NCI-H2227 treated with DMSO at 0.1 percent for 48 hours (cell line): ENCODE data around the gene CSDE1.
A peak's percentile ranks its signal among the peaks of the same experiment; 100 is the strongest.
"Not testable (repeated sequence)": the region's sequence is repeated elsewhere in the genome, so short reads cannot be mapped to it uniquely, and the experiment has no call there.

Experiments
- DNase-seq: peaks from one replicate; lab custom pipeline; 2025; lab: John Stamatoyannopoulos, UW

CSDE1 gene

DNA sequence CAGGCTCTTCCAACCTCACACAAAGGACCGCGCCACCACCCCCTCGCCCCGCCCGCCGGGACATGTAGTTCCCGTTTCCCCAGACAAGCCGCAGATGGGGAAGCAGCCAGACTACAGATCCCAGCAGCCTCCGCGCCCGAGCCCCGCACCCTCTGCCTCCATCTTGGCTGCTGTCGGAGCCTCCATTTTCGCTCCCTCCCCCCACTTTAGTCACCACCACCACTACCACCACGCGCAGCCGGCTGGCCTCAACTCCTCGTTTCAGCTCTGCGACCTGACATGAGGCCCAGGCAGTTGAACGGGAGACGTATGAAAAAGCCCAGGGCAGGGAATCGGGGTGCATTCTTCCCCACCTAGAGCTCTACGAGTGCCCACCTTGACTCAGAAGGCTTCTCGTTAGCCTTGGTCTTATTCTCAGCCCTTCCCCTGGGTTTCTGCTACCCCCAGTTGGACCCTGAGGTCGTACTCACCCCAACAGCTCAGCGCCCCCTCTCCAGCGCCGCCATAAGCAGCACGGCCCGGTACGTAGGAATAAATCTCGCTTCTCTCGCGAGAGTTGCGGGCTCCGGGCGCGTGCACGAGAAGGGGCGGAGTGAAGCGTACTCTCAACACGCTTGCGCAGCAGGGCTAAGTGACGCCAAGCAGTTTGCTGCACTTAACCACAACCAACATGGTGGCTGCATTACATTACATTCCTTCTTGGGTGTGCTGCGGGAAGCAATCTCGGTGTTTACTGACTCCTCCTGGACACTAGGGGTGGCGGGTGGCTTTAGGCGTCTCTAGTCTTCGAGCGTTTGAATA is at the start of gene CSDE1:
TSS of gene CSDE1 (minus strand) at position 530 of the 801 bp plus-strand sequence. CDS start 18,094 bp downstream, outside the sequence.
- DNase-seq = peak; percentile 98

DNA sequence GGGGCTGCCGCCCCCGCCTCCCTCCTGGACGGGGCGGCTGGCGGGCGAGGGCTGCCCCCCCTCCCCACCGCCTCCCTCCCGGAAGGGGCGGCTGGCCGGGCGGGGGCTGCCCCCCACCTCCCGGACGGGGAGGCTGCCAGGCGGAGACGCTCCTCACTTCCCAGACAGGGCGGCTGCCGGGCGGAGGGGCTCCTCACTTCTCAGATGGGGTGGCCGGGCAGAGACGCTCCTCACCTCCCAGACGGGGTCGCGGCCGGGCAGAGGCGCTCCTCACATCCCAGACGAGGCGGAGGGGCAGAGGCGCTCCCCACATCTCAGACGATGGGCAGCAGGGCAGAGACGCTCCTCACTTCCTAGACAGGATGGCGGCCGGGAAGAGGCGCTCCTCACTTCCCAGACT is 46.7 kb upstream of the CSDE1 start:
- DNase-seq = not testable (repeated sequence)

DNA sequence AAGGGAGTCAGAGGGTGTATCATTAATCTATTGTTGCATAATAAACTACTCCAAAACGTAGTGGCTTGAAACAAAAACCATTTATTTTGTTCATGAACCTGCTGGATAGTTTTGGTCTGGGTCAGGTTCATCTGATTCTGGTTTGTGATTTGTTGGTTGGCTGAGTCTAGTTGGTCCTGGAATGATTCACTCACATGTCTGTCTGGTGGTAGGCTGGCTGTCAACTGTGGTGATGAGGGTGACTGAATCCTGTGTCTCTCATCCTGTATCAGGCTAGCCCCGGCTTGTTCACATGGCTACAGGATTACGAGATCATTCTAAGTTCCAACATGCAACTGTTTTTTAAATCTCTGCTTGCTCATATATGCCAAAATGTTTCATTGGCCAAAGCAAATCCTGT is 45.2 kb upstream of the CSDE1 start:
- no peak for DNase-seq

DNA sequence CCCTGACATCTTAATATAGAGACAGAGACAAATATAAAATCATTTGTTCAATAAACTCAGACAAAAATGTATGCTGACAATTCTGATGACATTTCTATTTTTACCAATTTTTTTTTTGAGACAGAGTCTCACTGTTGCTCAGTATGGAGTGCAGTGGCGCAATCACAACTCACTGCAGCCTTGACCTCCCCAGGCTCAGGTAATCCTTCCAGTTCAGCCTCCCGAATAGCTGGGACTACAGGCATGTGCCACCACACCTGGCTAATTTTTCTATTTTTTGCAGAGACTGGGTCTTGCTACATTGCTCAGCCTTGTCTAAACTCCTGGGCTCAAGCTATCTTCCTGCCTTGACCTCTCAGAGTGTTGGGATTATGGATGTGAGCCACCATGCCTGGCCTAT is 36.3 kb upstream of the CSDE1 start:
- no peak for DNase-seq

DNA sequence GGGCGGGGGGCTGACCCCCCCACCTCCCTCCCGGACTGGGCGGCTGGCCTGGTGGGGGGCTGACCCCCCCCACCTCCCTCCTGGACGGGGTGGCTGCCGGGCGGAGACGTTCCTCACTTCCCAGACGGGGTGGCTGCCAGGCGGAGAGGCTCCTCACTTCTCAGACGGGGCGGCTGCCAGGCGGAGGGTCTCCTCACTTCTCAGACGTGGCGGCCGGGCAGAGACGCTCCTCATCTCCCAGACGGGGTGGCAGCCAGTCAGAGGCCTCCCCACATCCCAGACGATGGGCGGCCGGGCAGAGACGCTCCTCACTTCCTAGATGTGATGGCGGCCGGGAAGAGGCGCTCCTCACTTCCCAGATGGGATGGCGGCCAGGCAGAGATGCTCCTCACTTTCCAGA is 32.8 kb upstream of the CSDE1 start:
- not testable (repeated sequence) for DNase-seq

DNA sequence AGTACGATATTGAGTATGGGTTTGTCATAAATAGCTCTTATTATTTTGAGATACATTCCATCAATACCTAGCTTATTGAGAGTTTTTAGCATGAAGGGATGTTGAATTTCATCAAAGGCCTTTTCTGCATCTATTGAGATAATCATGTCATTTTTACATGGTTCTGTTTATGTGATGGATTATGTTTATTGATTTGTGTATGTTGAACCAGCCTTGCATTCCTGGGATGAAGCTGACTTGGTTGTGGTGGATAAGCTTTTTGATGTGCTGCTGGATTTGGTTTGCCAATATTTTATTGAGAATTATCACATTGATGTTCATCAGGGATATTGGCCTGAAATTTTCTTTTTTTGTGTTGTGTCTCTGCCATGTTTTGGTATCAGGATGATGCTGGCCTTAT is 28.7 kb upstream of the CSDE1 start:
- not testable (repeated sequence) for DNase-seq

DNA sequence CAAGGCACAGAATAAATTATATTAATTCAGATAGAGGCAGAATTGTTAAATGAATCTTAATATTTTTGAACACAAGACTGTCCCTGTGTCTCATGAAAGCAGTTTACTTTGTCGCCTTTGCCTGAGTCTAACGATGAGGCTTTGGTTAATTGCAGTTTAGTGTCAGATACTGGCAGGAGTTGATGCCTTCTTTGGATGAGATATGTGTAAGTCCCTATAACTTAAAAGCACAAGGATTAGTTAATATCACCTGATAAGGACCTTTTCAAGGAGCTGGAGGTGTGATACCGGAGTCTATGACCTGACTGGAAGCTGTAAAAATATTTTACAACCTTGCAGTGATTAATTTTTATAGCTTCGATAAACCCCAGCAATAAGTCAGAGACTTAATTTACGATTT is 24.7 kb upstream of the CSDE1 start:
- no peak for DNase-seq

DNA sequence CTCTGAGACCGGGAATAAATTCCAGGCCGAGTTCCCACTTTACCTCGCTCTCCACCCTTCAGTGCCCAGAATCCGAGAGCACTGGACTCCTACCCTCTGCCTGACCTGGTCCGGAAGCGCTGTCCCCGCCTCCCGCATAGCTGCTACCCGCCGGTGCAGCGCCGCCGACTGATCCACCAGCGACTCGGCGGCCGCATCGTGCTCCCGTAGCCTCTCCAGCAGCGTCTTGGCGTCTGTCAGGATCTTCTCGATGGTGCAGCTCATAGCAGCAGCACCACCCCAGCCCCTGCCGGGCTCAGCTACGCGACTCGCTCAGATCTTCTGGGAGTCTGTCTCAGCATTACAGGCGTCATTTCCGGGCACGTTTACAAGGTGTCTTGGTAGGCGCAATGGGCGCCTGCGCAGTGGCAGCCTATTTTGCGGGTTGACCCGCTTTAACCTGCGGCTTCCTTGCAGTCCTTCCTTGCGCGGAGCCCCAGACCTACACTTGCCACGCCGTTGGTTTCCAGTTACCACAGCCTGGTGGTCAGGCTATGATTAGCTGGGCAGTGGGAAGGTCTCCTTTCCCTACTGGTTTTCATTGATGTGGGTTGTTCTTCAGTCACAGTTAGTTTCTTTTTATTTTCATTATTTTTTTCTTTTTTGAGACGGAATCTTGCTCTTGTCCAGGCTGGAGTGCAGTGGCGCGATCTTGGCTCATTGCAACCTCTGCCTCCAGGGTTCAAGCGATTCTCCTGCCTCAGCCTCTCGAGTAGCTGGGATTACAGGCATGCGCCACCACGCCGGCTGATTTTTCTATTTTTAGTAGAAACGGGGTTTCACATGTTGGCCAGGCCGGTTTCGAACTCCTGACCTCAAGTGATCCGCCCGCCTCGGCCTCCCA is 22.8 kb upstream of the CSDE1 start, which contains the start of gene SIKE1:
TSS of gene SIKE1 (minus strand) at position 342 of the 883 bp plus-strand sequence. CDS start at position 264, 78 bp downstream.
- peak; percentile 95 for DNase-seq

DNA sequence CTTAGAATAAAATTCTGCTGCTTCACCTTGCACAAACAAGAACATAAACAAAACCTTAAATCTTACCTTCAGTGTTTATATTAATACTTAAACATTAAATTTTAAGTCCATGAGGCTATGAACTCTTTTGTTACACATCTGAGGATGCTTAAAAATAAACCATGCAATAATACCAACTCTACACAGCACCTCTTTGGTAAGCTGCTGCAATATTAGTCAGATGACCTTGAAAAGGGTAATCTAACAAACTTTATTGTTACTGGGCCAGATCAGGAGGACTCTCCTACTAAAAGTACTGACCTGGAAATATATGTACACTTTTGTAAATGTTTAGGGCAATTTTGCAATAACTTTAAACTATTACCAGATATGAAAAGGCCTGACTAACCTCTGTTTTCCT is 21.9 kb upstream of the CSDE1 start:
- DNase-seq = no peak

DNA sequence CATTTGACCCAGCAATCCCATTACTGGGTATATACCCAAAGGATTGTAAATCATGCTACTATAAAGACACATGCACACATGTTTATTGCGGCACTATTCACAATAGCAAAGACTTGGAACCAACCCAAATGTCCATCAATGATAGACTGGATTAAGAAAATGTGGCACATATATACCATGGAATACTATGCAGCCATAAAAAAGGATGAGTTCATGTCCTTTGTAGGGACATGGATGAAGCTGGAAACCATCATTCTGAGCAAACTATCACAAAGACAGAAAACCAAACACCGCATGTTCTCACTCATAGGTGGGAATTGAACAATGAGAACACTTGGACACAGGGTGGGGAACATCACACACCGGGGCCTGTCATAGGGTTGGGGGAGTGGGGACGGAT is 18.9 kb upstream of the CSDE1 start:
- not testable (repeated sequence) for DNase-seq

DNA sequence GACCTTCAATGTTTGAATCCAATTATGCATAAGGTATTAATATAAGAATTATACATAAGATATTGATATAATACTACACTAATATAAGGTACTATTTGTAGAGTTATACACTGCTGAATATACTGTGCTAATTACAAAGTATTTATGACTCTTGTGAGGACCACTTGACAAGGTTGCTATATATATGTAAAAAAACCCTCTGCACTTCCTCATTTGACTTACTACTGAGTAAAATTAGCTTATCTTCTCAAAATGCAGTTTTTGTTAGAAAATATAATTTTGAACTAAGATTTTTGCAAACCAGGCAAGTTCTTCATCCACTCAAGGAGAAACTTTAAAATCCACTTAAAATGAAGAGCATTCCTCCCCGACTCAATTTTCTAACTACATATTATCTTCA is 14.2 kb upstream of the CSDE1 start:
- no peak for DNase-seq

DNA sequence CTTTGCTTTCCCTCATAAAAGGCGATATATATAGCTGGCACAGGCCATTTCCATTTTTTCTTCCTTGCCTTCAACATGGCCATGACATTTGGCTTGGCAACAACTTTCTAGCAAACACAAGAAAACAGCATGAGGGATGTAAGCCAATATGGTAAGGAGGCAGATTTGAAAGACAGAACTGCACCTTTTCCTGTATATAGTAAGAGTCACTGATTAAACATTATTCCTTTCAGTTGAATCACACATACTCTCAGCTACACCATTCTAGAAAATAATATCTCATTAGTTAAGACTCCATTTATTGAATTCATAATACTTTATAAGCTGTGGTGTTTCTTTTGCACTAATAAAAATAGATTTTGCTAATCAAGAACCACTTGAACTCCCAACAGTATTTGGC is 13.2 kb upstream of the CSDE1 start:
- DNase-seq = no peak

DNA sequence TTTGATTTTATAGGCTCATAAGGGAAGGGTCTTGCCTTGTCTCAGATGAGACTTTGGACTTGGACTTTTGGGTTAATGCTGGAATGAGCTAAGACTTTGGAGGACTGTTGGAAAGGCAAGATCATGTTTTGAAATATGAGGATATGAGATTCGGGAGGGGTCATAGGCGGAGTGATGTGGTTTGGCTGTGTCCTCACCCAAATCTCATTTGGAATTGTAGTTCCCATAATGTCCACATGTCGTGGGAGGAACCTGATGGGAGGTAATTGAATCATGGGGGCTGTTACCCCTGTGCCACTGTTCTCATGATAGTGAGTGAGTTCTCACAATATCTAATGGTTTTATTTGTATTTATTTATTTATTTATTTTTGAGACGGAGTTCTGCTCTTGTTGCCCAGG is 6.9 kb upstream of the CSDE1 start:
- no peak for DNase-seq

DNA sequence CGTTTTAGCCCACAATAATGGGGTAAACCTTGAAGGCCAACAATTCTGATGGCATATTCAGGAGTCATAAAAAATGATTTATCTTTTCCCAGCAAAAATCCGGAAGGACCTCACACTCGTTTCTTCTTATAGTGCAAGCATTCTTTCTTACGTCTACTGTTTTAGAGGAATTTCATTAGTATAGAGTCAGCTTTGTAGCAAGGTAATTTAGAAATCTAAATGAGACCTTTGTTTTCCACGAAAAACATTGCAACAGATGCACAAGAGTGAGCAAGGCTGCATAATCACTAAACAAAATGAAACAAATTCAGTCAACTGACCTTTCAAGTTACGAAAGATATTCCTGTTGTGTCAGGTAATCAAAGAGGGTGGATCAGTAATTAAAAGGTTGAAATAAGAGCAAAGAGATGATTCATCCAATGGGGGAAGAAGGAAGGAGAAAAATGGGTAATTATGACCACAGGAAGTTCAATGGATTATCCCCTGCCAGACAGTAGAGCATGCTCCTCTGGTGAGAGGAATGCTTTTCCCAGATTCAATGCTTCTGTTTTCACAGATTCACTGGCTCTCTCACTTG is 560 bp upstream of the CSDE1 start:
- DNase-seq = no peak

DNA sequence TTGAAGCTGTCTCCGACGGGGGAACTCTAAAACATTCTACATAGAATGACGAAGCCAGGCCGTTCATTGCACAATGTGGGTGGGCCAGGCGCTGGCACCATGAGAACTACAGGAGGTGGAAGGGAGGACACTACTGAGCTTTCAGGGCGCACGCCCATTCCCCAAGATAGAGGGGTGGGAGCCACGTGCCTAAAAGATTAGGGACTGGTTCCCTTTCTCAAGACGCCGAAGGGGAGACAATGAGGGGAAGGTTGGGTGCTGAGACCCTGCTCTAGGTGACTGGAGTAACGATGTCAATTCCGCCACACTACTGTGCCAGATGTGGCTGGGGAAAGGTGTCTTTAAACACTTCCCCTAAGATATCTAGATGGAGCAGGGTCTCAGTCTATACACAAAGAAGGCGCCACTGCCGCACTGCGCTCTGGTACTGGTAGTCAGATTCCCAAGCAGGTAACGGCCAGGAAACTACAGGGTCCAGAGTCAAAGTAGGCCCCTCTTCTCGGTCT is 782 bp downstream of the CSDE1 start:
- no peak for DNase-seq

DNA sequence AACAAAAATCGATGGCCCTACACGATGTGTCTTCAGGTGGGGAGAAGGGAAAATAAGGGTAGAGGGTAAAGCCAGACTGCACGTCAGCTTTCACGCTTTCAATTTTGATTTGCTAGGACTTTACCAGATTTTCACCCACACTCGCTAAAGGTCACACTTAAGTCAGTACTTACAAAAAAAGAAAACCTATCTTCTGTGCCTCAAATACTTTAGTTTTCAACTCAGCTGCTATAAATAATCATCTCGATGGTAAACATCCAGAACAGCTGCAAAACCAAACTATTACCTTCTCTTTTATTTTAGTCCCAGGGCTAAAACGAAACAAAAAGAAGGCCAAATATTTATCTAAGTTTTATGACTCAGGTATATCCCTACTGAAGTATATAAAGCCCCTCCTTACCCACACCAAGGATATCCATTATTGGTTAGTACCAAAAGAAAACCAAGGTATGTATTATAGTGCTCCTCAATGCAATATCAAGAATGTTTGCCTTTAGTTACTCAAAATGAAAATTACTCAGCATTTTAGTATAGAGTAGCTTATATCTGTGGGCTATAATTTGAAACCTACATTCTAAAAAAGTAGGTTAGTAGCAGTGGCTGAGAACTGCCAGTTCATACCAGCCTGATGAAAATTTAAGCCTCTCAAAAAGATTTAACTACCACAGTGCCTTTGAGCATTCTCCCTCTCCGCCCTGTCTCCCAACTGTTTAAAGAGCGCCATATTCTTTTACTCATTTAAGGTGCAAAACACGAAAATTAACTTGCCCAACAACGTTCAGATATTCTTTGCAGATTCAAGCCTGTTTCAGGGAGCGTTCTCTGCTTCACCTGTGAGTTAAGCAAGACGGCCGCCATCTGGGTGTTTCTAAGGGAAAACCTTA is 1.5 kb downstream of the CSDE1 start:
- DNase-seq = no peak

DNA sequence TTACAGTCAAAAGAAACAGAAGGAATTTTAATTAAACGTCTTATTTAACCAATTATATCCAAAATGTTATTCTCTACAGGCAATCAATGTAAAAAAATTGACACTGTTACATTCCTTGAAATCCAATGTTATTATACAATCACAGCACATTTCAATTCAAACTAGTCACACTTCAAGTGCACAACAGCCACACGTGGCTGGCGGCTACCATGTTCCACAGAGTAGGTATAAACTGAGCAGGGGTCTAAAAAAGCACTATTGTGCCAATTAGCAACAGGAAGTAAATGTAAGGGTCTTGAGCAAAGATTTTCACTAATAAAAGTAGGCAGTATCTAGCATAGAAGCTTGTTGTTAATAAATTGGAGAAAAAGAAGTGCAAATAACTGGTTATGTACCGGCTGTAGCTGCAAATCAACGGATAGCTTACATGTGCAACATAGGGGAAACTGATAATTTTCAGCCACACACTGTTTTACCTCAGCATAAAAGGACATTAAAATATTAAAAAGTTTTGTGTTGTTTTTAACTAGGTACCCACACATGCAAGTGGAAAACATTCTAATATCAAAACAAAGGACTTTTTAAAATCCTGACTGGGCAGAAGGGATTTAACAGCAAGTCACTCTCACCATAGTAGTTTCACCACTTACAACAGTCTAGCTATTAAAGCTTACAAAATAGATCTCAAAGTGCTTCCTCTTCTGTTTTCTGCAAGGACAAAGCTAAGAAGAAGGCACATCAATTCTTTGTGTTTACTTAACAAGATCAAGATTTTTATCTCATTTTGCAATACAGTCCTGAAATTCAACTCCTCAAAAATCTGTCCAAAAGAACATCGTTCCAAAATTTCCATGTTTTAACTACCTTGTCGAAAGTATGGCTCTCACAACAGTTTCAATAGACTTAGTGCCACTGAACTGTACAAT is 2.5 kb downstream of the CSDE1 start:
- no peak for DNase-seq

DNA sequence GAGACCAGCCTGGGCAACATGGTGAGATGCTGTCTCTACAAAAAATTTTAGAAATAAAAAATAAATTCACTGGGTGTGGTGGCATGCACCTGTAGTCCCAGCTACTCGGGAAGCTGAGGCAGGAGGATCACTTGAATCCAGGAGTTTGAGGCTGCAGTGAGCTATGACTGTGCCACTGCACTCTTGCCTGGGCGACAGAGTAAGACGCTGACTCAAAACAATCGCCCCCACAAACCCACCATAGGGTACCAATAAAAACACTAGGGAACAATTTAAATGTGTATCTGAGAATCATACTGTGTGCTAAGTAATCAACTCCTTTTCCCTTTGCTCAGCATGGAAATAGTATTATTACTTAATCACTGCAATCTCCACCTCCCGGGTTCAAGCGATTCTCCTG is 4.1 kb downstream of the CSDE1 start:
- not testable (repeated sequence) for DNase-seq

DNA sequence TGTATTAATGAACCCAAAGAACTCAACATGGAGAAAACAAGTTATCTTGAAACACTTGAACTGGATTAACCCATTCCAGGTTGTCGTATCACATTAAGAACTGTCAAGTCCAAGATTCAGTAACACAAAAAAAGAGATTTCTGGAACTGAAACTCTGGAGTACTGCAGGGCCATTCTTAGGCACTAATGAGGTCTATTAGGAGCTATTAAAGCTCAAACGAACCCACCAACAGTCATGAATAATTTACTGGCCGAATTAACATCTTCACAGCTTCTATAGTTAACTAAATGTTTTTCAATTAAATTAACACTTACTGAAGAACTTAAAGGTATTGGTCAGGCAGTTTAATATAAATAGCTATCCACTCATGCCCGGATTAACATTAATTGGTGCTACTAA is 4.6 kb downstream of the CSDE1 start:
- no peak for DNase-seq

DNA sequence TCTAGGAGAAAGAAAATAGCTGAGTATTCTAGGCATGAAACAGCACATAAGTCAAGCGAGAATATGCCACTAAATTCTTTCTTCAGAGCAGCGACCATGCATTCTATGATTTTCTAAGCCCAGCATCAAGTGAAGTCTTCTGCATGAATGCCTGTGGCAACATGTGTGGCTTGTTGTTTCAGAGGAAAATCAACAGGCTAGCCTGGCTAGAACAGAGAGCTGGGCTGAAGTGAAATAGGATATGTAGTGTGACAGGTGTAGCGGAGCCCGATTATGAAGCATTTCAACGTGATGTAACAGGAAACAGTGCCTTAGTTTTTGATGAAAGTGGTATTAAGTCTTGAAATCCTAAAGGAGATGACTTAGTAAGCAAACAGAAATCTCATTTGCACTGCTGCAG is 7.0 kb downstream of the CSDE1 start:
- DNase-seq = no peak
